Activated CD4-positive, alpha-beta T cell treated with anti-CD3 and anti-CD28 coated beads, Interleukin-2, amount 50 U/mL, for 4 hours (primary cell): ENCODE data around the gene C2orf76.
A peak's percentile ranks its signal among the peaks of the same experiment; 100 is the strongest.
"Not testable (repeated sequence)": the region's sequence is repeated elsewhere in the genome, so short reads cannot be mapped to it uniquely, and the experiment has no call there.

Source experiments
- DNase-seq, 2 experiments: peaks; one replicate each; pipeline ENCODE4 v3.0.0-alpha.2; 2020

C2orf76 gene

GRCh38 chr2:119293254-119293653 is 73.4 kb downstream of the C2orf76 start:
- no peak for DNase-seq

- no peak for DNase-seq
These were observed 74.4 kb downstream of the C2orf76 start for GRCh38 chr2:119292226-119292625.

DNA sequence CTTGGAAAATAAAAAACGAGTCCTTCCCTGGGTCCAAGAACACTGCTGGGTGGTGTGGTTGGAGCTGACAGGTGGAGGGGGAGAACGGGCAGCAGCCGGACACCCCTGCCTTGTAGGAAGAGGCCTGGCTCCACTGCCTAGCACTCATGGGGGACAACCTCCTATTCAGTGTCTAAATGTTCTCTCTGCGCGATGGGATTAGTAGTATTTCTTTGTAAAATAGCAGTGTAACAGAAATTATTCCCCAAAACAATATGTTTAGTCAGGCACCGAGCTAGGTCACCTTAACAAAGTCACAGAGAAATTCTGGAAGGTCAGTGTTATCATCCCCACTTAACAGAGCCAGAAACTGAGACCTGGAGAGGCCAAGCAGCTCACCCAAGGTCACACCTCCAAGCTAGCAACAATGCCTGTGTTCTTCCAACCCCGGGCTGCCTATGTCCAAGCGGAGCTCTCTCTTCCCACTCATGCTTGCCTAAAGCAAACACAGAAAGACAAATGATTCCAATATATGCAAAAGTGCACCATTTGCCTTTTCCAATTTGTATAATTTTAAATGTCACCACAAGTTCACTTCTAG is 75.0 kb downstream of the C2orf76 start:
- no peak for DNase-seq

GRCh38 chr2:119290859-119291587 is 75.6 kb downstream of the C2orf76 start:
- DNase-seq: peak; percentile 65 to 72

DNA sequence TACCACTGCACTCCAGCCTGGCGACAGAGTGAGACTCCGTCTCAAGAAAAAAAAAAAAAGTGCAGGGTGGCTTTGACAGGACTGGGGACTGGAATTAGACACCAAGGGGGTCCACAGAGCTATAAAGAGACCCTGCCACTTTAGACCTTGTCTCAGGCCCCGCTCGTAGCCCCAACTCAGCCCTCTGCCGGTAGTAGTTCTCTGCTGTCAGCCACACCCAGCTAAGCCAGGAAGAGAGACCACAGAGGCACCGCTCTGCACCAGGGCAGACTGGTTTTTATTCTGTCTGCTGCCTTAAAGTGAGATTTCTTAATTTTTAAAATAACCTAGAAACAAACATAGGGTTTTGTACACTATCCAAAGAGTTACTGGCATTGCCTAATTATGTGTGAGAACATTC is 77.0 kb downstream of the C2orf76 start:
- DNase-seq: no peak

DNA sequence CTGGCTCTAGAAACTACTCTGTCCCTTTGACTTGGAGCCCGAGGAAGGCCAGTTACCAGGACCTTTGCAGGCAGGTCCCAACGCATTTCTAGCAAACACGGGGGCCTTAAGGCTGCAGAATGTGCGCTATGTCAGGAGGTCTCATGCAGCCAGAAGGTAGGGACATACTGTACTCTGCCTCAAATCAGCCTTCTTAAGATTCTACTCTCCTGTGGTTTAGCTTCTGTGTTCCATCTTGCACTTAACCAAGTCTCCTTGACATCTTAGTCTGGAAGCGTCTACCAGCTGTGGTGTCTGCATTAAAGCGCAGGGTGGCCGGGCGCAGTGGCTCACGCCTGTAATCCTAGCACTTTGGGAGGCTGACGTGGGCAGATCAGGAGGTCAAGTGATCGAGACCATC is 77.5 kb downstream of the C2orf76 start:
- no peak for DNase-seq

- DNase-seq: no peak
These were observed 78.1 kb downstream of the C2orf76 start for GRCh38 chr2:119288576-119288975.

- no peak for DNase-seq
These were observed 80.0 kb downstream of the C2orf76 start for GRCh38 chr2:119286661-119287060.

DNA sequence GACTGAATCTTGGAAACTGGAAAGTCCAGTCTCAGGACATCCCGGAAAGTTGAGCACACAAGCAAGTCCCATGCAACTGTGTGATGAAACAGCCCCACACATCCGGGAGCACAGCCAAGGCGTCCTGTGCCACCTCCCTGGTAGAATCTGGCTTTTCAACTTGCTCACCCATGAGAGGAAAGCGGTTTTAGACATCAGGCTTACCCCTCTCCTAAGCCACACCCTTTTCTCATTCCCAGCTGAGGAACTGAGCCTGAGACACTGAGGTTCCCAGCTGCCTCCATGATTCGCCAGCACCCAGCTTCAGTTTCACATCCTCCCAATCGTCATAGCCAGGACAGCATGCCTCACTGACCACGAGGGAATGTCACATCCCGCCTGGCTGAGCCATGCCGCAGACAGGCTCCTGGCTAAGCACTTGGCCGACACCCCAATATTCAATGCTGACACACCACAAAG is 82.7 kb downstream of the C2orf76 start:
- no peak for DNase-seq

DNA sequence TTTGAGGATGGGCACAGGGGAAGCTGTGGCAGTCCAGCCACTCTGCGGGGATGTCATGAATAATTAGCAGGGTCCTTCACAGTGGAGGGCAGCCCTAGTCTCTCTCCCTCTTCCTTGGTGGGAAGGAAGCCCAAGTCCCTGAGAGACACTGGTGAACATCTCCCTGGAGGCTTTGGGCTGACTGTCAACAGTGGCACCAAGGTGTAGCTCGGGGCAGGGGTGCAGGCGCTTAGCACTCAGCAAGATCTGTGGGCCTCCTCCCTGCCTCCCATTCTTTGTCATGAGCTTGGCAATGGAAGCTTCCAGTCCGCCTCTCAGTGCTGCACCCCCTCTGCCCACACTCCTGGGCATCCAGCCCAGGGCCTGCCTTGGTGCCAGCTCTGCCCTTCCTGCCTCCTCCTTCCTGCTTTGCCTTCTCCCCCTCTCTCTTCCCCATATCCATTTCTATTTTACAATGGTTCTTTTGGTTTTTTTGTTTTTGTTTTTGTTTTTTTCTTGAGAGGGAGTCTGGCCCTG is 83.6 kb downstream of the C2orf76 start:
- DNase-seq: no peak

- no peak for DNase-seq
These were observed 84.3 kb downstream of the C2orf76 start for GRCh38 chr2:119282146-119282995.

DNA sequence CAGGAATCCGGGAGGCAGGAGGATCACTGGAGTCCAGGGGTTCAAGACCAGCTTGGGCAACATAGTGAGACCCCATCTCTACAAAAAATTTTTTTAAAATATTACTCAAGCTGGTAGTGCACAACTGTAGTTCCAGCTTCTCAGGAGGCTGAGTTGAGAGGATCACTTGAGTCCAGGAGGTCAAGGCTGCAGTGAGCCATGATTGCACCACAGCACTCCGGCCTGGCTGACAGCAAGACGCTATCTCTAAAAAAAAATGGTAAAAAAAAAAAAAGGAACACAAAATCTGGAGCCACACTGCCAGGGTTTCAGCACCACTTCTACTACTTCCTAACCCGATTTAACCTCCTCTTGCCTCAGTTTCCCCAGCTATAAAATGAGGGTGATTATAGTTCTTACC is 86.0 kb downstream of the C2orf76 start:
- DNase-seq: no peak

GRCh38 chr2:119279666-119280065 is 87.0 kb downstream of the C2orf76 start:
- DNase-seq: no peak

DNA sequence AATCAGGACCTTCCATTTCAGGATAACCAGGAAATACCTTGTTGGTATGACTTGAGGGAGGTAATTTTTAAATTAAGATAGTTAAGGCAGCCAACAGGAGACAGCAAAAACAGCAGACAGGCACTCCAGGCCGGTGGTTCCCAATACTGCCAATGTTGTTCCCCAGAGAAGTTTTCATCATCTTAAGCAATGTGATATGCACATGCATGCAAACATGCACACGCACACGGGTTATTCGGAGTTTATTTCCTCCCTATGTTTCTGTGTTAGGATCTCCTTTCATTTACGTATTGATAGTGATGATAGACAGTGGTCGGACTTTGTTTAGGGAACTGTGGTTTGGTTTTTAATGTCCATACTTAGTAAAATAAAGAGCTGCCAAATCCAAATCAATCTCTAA is 87.7 kb downstream of the C2orf76 start:
- no peak for DNase-seq

GRCh38 chr2:119278385-119278784 is 88.2 kb downstream of the C2orf76 start:
- DNase-seq: not testable (repeated sequence)

DNA sequence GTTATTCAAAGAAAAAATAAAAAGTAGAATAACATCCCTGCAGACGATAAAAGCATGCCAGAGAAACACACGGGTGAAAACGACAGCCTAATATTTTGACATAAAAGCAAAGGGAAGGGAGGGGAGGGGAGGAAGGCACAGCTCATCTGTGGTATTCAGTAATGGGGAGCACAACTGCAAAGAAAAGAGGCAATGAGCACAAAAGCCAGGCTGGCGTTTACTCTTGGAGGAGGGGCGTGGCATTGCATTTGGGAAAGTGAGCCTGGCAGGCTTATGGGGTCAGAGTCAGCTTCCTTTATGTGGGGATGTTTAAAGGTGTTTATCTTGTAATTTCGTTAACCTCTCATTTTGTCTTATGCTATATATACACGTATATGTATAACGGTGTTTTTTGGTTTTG is 89.8 kb downstream of the C2orf76 start:
- no peak for DNase-seq

GRCh38 chr2:119267604-119268003 is 99.0 kb downstream of the C2orf76 start:
- DNase-seq: no peak

DNA sequence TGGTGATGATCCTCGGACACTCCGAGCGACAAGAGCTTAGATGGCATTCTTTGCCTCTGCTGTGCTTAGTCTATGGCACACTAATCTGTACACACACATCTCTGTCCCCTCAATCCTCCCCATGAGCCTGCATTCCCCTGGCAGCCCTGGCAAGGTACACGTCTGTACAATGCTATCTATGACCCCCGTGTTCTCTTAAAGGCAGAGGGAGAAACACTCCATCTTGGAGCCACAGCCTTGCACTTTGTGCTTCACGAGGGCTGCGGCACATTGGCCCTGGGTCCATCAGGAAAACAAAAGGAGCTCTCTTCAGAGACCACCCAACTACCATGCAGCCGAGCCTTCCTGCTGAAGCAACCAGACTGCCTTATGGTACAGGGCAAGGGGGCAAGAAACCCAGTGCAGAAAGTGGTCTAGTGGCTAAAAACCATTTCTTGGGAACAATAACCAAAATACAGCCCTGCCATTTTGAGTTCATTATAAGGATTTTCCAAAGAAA is 100.5 kb downstream of the C2orf76 start:
- DNase-seq: no peak

- no peak for DNase-seq
These were observed 101.0 kb downstream of the C2orf76 start for GRCh38 chr2:119265693-119266066.

- no peak for DNase-seq
These were observed 101.6 kb downstream of the C2orf76 start for GRCh38 chr2:119264781-119265692.

GRCh38 chr2:119263656-119264055 is 103.0 kb downstream of the C2orf76 start:
- no peak for DNase-seq

DNA sequence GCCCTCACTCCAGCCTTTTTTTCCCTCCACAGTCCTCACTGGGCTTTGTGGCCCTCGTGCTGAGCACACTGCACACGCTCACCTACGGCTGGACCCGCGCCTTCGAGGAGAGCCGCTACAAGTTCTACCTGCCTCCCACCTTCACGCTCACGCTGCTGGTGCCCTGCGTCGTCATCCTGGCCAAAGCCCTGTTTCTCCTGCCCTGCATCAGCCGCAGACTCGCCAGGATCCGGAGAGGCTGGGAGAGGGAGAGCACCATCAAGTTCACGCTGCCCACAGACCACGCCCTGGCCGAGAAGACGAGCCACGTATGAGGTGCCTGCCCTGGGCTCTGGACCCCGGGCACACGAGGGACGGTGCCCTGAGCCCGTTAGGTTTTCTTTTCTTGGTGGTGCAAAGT is 103.6 kb downstream of the C2orf76 start:
- no peak for DNase-seq
